Trophoblast cell (in vitro differentiated cells and primary cell): Measurements from ENCODE around the gene TRIM5.

Experiments used
- DNase-seq, 2 donors: peaks; one replicate each; pipeline ENCODE4 v3.0.0-alpha.2; 2016
- H2AFZ ChIP-seq: 2 replicates; pipeline ENCODE4 v1.6.1; 2013; ENCODE audit warnings: low read length, moderate library complexity, mild to moderate bottlenecking; ENCODE audit not compliant: insufficient read depth, poor library complexity
- H2AK5ac ChIP-seq: 2 replicates; pipeline ENCODE4 v1.6.1; 2013; ENCODE audit warnings: mild to moderate bottlenecking, low read length
- H2BK120ac ChIP-seq: 2 replicates; pipeline ENCODE4 v1.6.1; 2013; ENCODE audit warnings: low read length, mild to moderate bottlenecking, moderate library complexity; ENCODE audit not compliant: insufficient read depth, poor library complexity
- H2BK12ac ChIP-seq: 2 replicates; pipeline ENCODE4 v1.6.1; 2013; ENCODE audit warnings: mild to moderate bottlenecking, low read length, moderate library complexity
- H2BK5ac ChIP-seq: 2 replicates; pipeline ENCODE4 v1.6.1; 2013; ENCODE audit warnings: low read length, low read depth, moderate library complexity, mild to moderate bottlenecking; ENCODE audit not compliant: poor library complexity
- H3K14ac ChIP-seq: 2 replicates; pipeline ENCODE4 v1.6.1; 2013; ENCODE audit warnings: mild to moderate bottlenecking, low read length
- H3K18ac ChIP-seq: 2 replicates; pipeline ENCODE4 v1.6.1; 2013; ENCODE audit warnings: mild to moderate bottlenecking, low read length
- H3K23ac ChIP-seq: 2 replicates; pipeline ENCODE4 v1.6.1; 2013; ENCODE audit warnings: low read length
- H3K27ac ChIP-seq: 2 replicates; pipeline ENCODE4 v1.5.1; 2013; ENCODE audit warnings: low read depth, mild to moderate bottlenecking, inconsistent platforms, low read length, moderate library complexity
- H3K27me3 ChIP-seq: 2 replicates; pipeline ENCODE4 v1.6.1; 2013; ENCODE audit warnings: inconsistent platforms, mild to moderate bottlenecking, low read length, moderate library complexity; ENCODE audit not compliant: insufficient read depth
- H3K36me3 ChIP-seq, 2 experiments: 1 replicate in 1 of 2; 2 replicates in 1 of 2; pipeline ENCODE4 v1.6.1; 2013; ENCODE audit warnings: low read length in 2 of 2, mild to moderate bottlenecking in 2 of 2, moderate library complexity in 1 of 2; ENCODE audit not compliant: insufficient read depth in 2 of 2, control insufficient read depth in 1 of 2
- H3K4ac ChIP-seq: 2 replicates; pipeline ENCODE4 v1.6.1; 2013; ENCODE audit warnings: low read depth, mild to moderate bottlenecking, low read length, moderate library complexity
- H3K4me1 ChIP-seq, 2 experiments: 1 replicate in 1 of 2; 2 replicates in 1 of 2; pipeline ENCODE4 v1.6.1; 2013; ENCODE audit warnings: low read length in 2 of 2, mild to moderate bottlenecking in 2 of 2, moderate library complexity in 1 of 2; ENCODE audit not compliant: insufficient read depth in 2 of 2, control insufficient read depth in 1 of 2
- H3K4me2 ChIP-seq: 2 replicates; pipeline ENCODE4 v1.6.1; 2013; ENCODE audit warnings: inconsistent platforms, mild to moderate bottlenecking, low read length, moderate library complexity
- H3K4me3 ChIP-seq: 2 replicates; pipeline ENCODE4 v1.5.1; 2013; ENCODE audit warnings: mild to moderate bottlenecking, low read depth, low read length, inconsistent platforms
- H3K79me1 ChIP-seq: one replicate; pipeline ENCODE4 v1.6.1; 2013; ENCODE audit warnings: low read length
- H3K79me2 ChIP-seq: 2 replicates; pipeline ENCODE4 v1.6.1; 2013; ENCODE audit warnings: low read length, mild to moderate bottlenecking; ENCODE audit not compliant: control insufficient read depth, insufficient read depth, poor library complexity
- H3K9ac ChIP-seq: 2 replicates; pipeline ENCODE4 v1.6.1; 2013; ENCODE audit warnings: mild to moderate bottlenecking, low read length
- H3K9me3 ChIP-seq: 2 replicates; pipeline ENCODE4 v1.6.1; 2013; ENCODE audit warnings: low read depth, mild to moderate bottlenecking, control low read depth, inconsistent platforms, low read length; ENCODE audit not compliant: insufficient read depth
- H4K12ac ChIP-seq: 2 replicates; pipeline ENCODE4 v1.6.1; 2013; ENCODE audit warnings: low read depth, mild to moderate bottlenecking, low read length, moderate library complexity
- H4K8ac ChIP-seq: 2 replicates; pipeline ENCODE4 v1.6.1; 2013; ENCODE audit warnings: low read depth, mild to moderate bottlenecking, low read length, moderate library complexity
- H4K91ac ChIP-seq: one replicate; pipeline ENCODE4 v1.6.1; 2013; ENCODE audit warnings: low read depth, mild to moderate bottlenecking, low read length, moderate library complexity
- WGBS: extraction: QIAGEN DNeasy Blood & Tissue Kit; methylation state at CpG from one replicate; pipeline ENCODE4 v1.1.7; 2013; ENCODE audit warnings: missing lambda C conversion rate; ENCODE audit not compliant: insufficient read length, insufficient coverage; ENCODE audit errors: extremely low coverage; 5-methylcytosine and 5-hydroxymethylcytosine counted together

The TRIM5 gene

DNA sequence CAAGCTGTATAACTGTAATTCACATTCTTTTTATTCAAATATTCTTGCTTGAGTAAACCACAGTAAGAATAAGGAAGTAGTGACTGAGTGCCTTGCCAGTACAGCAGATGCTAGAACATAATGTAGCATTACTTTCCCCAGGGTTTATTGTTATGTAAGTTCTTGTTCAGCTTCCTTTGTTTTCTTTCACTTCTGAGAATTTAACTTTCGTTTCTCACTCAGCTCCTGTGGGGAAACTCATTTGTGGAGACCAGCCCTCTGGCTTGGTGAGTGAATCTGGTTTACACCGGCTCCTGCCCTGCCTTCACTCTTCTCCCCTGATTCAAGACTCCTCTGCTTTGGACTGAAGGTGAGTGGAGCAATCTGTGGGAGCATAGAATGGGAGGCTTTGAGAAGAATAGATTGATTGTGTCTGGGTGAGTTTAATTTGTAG lies 4.7 kb upstream of the TRIM5 start, which contains the start of gene TRIM22:
TRIM22 (plus strand) TSS at position 240 of the 433 bp plus-strand sequence. CDS start 6,443 bp downstream, outside the sequence.
- Histone ChIP-seq H3K4me1 (no peaks in the 10 kb centered on the region), H3K27ac (no peak within 1 kb of the TSS), H3K18ac (no peak within 1 kb of the TSS), H4K8ac (peak within 1 kb of the TSS; percentile 16), H3K36me3 (no peaks in the 10 kb centered on the region), H3K4me2 (no peak within 1 kb of the TSS), H3K79me2 (no peaks in the 10 kb centered on the region), H4K91ac (peak within 1 kb of the TSS; percentile 66), H3K4me3 (no peak within 1 kb of the TSS), H2BK12ac (no peak within 1 kb of the TSS), H2AFZ (no peak within 1 kb of the TSS), H2BK120ac (peak within 1 kb of the TSS; percentile 98), H3K9ac (no peak within 1 kb of the TSS), H3K9me3 (no peaks in the 10 kb centered on the region), H3K79me1 (peaks cover 14% of the 10 kb centered on the region), H3K4ac (no peak within 1 kb of the TSS), H3K23ac (no peak within 1 kb of the TSS), H2BK5ac (peak within 1 kb of the TSS; percentile 61), H3K14ac (no peak within 1 kb of the TSS), H4K12ac (no peak within 1 kb of the TSS), H3K27me3 (no peaks in the 10 kb centered on the region), H2AK5ac (no peak within 1 kb of the TSS)
- DNase-seq = peak in 1 of 2 donors; percentile 44
- no CpG with 5 or more reads among the region's 2 CpGs for WGBS

DNA sequence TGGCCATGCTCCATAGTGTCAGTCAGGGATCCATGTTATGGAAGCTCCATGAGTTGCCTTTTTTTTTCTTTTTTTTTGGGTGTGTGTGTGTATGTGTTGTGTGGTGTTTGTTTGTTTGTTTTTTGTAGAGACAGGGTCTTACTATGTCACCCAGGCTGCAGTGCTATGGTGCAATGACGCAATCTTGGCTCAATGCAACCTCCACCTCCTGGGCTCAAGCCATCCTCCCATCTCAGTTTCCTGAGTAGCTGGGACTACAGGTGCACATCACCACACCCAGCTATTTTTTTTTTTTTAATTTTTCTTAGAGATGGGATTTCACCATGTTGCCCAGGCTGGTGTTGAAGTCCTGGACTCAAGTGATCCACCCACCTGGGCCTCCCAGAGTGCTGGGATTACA lies 3.6 kb upstream of the TRIM5 start:
- no peaks in the 10 kb centered on the region for H3K36me3 ChIP-seq
- no CpG with 5 or more reads among the region's 1 CpG for WGBS
- peaks cover 0 to 2% of the 10 kb centered on the region in 2 experiments for H3K4me1 ChIP-seq
- H3K23ac ChIP-seq = no peak overlapping the region
- H3K27me3 ChIP-seq = no peaks in the 10 kb centered on the region
- H3K4me3 ChIP-seq = no peak overlapping the region
- H3K4me2 ChIP-seq = no peak overlapping the region
- H2BK12ac ChIP-seq = no peak overlapping the region
- no peak overlapping the region for H4K91ac ChIP-seq
- no peak overlapping the region for H2BK120ac ChIP-seq
- no peak overlapping the region for H3K4ac ChIP-seq
- no peak overlapping the region for H2BK5ac ChIP-seq
- H3K9me3 ChIP-seq = no peaks in the 10 kb centered on the region
- H3K18ac ChIP-seq = no peak overlapping the region
- H3K79me2 ChIP-seq = no peaks in the 10 kb centered on the region
- H3K27ac ChIP-seq = no peak overlapping the region
- peaks cover 17% of the 10 kb centered on the region for H3K79me1 ChIP-seq
- H3K9ac ChIP-seq = no peak overlapping the region
- no peak overlapping the region for H2AFZ ChIP-seq
- H2AK5ac ChIP-seq = no peak overlapping the region
- no peak overlapping the region for H3K14ac ChIP-seq
- no peak overlapping the region for H4K8ac ChIP-seq
- no peak for DNase-seq
- H4K12ac ChIP-seq = no peak overlapping the region

DNA sequence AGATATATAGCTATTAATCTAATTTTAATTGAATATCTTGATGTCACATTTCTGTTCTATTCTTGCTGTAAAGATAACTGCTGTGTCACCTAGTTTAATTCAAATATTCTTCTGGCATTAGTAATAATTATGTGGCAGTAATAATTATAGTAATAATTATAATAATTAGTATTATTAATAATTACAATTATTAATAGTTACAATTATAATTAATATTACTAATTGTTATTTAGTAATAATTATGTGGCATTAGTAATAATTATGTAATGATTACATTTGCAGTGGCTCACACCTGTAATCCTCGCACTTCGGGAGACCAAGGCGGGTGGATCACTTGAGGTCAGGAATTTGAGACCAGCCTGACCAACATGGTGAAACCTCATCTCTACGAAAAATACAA lies 1.6 kb upstream of the TRIM5 start:
- peaks cover 17% of the 10 kb centered on the region for H3K79me1 ChIP-seq
- no peak overlapping the region for H3K27ac ChIP-seq
- WGBS = no CpG with 5 or more reads among the region's 4 CpGs
- peaks cover 0 to 2% of the 10 kb centered on the region in 2 experiments for H3K4me1 ChIP-seq
- no peaks in the 10 kb centered on the region for H3K79me2 ChIP-seq
- no peak overlapping the region for H3K9ac ChIP-seq
- no peak overlapping the region for H4K91ac ChIP-seq
- H3K23ac ChIP-seq = no peak overlapping the region
- H2AK5ac ChIP-seq = no peak overlapping the region
- no peak overlapping the region for H3K18ac ChIP-seq
- no peak overlapping the region for H3K4me2 ChIP-seq
- H2BK120ac ChIP-seq = no peak overlapping the region
- H3K14ac ChIP-seq = no peak overlapping the region
- no peaks in the 10 kb centered on the region for H3K27me3 ChIP-seq
- no peak overlapping the region for H2BK5ac ChIP-seq
- no peaks in the 10 kb centered on the region for H3K36me3 ChIP-seq
- H2AFZ ChIP-seq = no peak overlapping the region
- H3K4ac ChIP-seq = no peak overlapping the region
- DNase-seq = no peak
- H3K4me3 ChIP-seq = no peak overlapping the region
- H2BK12ac ChIP-seq = no peak overlapping the region
- no peaks in the 10 kb centered on the region for H3K9me3 ChIP-seq
- H4K8ac ChIP-seq = no peak overlapping the region
- H4K12ac ChIP-seq = no peak overlapping the region

DNA sequence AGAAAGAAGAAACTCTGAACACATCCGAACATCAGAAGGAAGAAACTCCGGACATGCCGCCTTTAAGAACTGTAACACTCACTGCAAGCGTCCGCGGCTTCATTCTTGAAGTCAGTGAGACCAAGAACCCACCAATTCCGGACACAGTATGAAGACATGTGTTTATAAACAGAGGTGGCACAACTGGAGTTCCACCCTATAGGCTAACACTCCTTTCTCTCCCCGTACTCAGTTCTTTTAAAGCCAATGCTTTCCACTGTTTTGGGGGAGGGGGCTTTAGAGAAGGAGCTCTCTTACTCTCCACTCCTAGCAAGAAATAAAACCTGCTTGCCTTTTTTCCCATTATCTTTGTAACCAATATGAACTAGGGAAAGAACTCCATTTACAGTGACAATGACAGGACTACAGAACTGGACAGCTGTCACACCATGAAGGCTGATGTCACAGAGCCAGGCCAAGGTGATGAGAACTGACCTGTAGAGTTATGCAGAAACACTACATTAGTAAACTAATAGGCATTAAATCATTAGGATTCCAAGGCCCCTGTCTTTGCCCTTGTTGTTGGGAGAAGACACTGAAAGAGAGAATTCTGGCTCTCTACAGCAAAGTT lies 733 bp downstream of the TRIM5 start:
- H3K79me2 ChIP-seq = no peaks in the 10 kb centered on the region
- peaks cover 0 to 2% of the 10 kb centered on the region in 2 experiments for H3K4me1 ChIP-seq
- no peak overlapping the region for H3K4me3 ChIP-seq
- no peak overlapping the region for H3K4ac ChIP-seq
- peaks cover 6% of the 10 kb centered on the region for H3K79me1 ChIP-seq
- H3K4me2 ChIP-seq = peak overlapping the region; percentile 94
- peak in 1 of 2 donors; percentile 36 for DNase-seq
- peak overlapping the region; percentile 42 for H3K14ac ChIP-seq
- no peak overlapping the region for H2BK12ac ChIP-seq
- no peak overlapping the region for H3K18ac ChIP-seq
- no peak overlapping the region for H2AK5ac ChIP-seq
- H3K27me3 ChIP-seq = no peaks in the 10 kb centered on the region
- peaks cover 3% of the 10 kb centered on the region for H3K9me3 ChIP-seq
- H4K12ac ChIP-seq = no peak overlapping the region
- peak overlapping the region; percentile 93 for H3K27ac ChIP-seq
- no peak overlapping the region for H2BK5ac ChIP-seq
- no CpG with 5 or more reads among the region's 8 CpGs for WGBS
- peak overlapping the region; percentile 55 for H4K91ac ChIP-seq
- H2AFZ ChIP-seq = no peak overlapping the region
- no peak overlapping the region for H3K23ac ChIP-seq
- H2BK120ac ChIP-seq = peak overlapping the region; percentile 30
- peaks cover 5 to 6% of the 10 kb centered on the region in 2 experiments for H3K36me3 ChIP-seq
- peak overlapping the region; percentile 79 for H3K9ac ChIP-seq
- H4K8ac ChIP-seq = no peak overlapping the region
